Brain microvascular endothelial cell (primary cell): ENCODE measurements around the gene KPNA1.

Source experiments
- DNase-seq: peaks from one replicate; pipeline ENCODE4 v3.0.0-alpha.2; 2020
- H3K27ac ChIP-seq: fragments of 250-450 bp; sonication (Bioruptor Pico); 2 replicates; pipeline ENCODE4 v1.5.1; 2020; ENCODE audit warnings: mild to moderate bottlenecking, moderate library complexity
- H3K27me3 ChIP-seq: fragments of 250-450 bp; sonication (Bioruptor Pico); replicated peaks from 2 replicates; pipeline ENCODE4 v1.5.1; 2020; ENCODE audit warnings: mild to moderate bottlenecking
- H3K36me3 ChIP-seq: fragments of 250-450 bp; sonication (Bioruptor Pico); replicated peaks from 2 replicates; pipeline ENCODE4 v1.5.1; 2020; ENCODE audit warnings: mild to moderate bottlenecking
- H3K4me3 ChIP-seq: 2 replicates; pipeline ENCODE4 v1.5.1; 2011; ENCODE audit warnings: low read depth, mild to moderate bottlenecking, control low read depth, low read length, moderate library complexity
- in situ Hi-C: cut with HindIII; loops from 2 replicates; pipeline ENCODE4 v1.10.0; 2017; ENCODE audit warnings: low sequenced_read_pairs, low pct_ligation_motif_present
- TF ChIP-seq, protein P1 (sequence below): IDR thresholded peaks from 2 replicates; pipeline ENCODE4 v1.5.1; 2011; ENCODE audit warnings: low read depth, mild to moderate bottlenecking, moderate library complexity, low read length, control low read depth, inconsistent platforms; ENCODE audit errors: missing control alignments

Gene KPNA1

GRCh38 chr3:122415762-122416654 is 98.7 kb downstream of the KPNA1 start, which contains the start of gene WDR5B:
Gene WDR5B, minus strand, starts transcription at chr3:122416062. Its CDS starts 534 bp downstream, at chr3:122415528.
- TF ChIP-seq, protein P1, sequence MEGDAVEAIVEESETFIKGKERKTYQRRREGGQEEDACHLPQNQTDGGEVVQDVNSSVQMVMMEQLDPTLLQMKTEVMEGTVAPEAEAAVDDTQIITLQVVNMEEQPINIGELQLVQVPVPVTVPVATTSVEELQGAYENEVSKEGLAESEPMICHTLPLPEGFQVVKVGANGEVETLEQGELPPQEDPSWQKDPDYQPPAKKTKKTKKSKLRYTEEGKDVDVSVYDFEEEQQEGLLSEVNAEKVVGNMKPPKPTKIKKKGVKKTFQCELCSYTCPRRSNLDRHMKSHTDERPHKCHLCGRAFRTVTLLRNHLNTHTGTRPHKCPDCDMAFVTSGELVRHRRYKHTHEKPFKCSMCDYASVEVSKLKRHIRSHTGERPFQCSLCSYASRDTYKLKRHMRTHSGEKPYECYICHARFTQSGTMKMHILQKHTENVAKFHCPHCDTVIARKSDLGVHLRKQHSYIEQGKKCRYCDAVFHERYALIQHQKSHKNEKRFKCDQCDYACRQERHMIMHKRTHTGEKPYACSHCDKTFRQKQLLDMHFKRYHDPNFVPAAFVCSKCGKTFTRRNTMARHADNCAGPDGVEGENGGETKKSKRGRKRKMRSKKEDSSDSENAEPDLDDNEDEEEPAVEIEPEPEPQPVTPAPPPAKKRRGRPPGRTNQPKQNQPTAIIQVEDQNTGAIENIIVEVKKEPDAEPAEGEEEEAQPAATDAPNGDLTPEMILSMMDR: peak; percentile 32
- DNase-seq: peak; percentile 98
- in situ Hi-C loops: no loop called here
- Histone ChIP-seq H3K27ac (peak within 1 kb of the TSS; percentile 82), H3K4me3 (peak within 1 kb of the TSS; percentile 72), H3K36me3 (no peaks in the 10 kb centered on the region), H3K27me3 (no peaks in the 10 kb centered on the region)

DNA sequence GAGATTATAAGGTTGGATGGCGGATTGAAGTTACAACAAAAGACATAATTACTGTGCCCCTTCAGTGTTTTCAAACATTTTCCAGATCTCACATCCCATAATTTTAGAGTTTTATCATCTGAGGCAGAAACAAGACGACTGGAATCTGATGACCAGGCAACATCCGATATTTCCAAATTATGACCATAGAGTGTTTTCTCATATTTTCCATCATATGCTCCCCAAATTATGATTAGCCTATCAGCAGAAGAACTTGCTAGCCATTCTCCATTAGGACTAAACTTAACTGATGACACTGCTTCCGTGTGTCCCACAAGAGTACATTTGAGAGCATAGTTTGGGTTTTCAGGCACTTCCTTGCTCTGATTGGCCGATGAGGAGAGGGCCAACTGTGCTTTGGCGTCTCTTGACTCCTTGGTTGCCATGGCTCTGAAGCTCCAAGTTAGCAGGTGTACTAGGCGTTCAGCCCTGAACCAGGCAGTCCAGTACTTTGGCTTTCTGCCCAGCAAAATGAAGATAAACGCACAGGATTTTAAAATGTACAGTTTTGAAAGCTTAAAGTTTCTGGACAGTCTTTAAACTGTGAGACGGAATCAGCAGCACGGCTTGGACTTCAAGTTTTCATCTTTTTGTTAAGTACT is 99.5 kb downstream of the KPNA1 start:
- TF ChIP-seq, protein P1: no peak
- Histone ChIP-seq H3K4me3 (peak overlapping the region; percentile 72), H3K36me3 (no peaks in the 10 kb centered on the region), H3K27ac (peak overlapping the region; percentile 82), H3K27me3 (no peaks in the 10 kb centered on the region)
- in situ Hi-C loops: no loop called here
- DNase-seq: peak; percentile 58

DNA sequence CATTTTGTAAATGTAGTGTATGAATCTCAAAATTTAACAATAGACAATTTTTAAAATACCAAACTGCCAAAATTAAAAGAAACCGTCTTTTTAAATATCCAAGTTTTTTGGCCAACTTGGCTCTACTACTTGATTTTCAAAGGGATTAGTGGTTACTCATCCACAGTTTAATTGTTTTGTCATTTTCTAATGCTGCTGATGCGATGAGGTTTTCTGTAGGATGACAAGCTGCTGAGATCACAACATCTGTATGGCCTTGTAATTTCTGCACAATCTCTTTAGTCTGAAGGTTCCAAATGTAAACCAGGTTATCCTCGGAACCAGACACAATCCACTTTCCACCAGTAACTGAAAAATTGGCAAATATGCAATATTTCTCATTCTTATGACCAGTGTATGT is 100.3 kb downstream of the KPNA1 start:
- no peak overlapping the region for H3K27ac ChIP-seq

GRCh38 chr3:122410639-122411038 is 104.1 kb downstream of the KPNA1 start:
- Histone ChIP-seq H3K36me3 (no peaks in the 10 kb centered on the region), H3K27me3 (no peaks in the 10 kb centered on the region), H3K4me3 (no peak overlapping the region), H3K27ac (no peak overlapping the region)
- no peak for DNase-seq
- in situ Hi-C loops: no loop called here
- TF ChIP-seq, protein P1: no peak

More for the DNA sequence above, 100.3 kb downstream of the KPNA1 start:
- Histone ChIP-seq H3K36me3 (no peaks in the 10 kb centered on the region), H3K4me3 (no peak overlapping the region), H3K27me3 (no peaks in the 10 kb centered on the region)
- no peak for DNase-seq
- in situ Hi-C loops: no loop called here
- TF ChIP-seq, protein P1: no peak

DNA sequence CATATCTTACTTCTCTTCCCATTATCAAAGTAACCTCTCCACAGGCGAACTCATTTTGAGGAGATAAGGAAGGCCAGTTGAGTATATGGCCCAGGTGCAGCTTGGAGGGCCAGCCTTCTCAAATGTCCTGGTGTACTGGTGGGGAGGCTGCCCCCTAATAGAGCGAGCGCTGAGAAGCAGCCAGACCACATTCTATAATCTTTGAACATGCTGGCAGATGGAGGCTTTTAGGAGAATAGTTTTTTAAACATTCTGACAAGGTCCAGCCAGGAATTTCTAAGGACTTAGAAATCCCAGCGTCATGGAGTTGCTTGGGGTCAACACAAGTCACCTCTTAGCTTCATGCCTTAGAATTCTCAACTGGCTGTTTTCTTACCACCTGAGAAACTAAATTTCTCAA is 104.6 kb downstream of the KPNA1 start:
- TF ChIP-seq, protein P1: no peak
- H3K36me3 ChIP-seq: no peaks in the 10 kb centered on the region

More for the DNA sequence above, 104.6 kb downstream of the KPNA1 start:
- in situ Hi-C loops: no loop called here
- no peak overlapping the region for H3K27ac ChIP-seq
- H3K4me3 ChIP-seq: no peak overlapping the region
- DNase-seq: no peak
- no peaks in the 10 kb centered on the region for H3K27me3 ChIP-seq
